Retinal pigment epithelial cell (primary cell): ENCODE measurements around the gene IBA57.

Experiments used
- DNase-seq: peaks from one replicate; pipeline ENCODE4 v3.0.0-alpha.2; 2010; ENCODE audit warnings: low read depth
- H3K4me3 ChIP-seq: 2 replicates; pipeline ENCODE4 v1.5.1; 2011; ENCODE audit warnings: mild to moderate bottlenecking, low read length, control low read depth, moderate library complexity
- TF ChIP-seq, protein P1 (sequence below): conservative IDR thresholded peaks from 2 replicates; pipeline ENCODE4 v1.5.1; 2011; ENCODE audit warnings: low read depth, low read length, control low read depth, inconsistent platforms

Gene IBA57

DNA sequence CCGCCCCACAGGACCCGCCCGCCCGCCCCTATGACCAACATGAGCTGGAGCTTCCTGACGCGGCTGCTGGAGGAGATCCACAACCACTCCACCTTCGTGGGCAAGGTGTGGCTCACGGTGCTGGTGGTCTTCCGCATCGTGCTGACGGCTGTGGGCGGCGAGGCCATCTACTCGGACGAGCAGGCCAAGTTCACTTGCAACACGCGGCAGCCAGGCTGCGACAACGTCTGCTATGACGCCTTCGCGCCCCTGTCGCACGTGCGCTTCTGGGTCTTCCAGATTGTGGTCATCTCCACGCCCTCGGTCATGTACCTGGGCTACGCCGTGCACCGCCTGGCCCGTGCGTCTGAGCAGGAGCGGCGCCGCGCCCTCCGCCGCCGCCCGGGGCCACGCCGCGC is 7.9 kb upstream of the IBA57 start:
- TF ChIP-seq, protein P1, sequence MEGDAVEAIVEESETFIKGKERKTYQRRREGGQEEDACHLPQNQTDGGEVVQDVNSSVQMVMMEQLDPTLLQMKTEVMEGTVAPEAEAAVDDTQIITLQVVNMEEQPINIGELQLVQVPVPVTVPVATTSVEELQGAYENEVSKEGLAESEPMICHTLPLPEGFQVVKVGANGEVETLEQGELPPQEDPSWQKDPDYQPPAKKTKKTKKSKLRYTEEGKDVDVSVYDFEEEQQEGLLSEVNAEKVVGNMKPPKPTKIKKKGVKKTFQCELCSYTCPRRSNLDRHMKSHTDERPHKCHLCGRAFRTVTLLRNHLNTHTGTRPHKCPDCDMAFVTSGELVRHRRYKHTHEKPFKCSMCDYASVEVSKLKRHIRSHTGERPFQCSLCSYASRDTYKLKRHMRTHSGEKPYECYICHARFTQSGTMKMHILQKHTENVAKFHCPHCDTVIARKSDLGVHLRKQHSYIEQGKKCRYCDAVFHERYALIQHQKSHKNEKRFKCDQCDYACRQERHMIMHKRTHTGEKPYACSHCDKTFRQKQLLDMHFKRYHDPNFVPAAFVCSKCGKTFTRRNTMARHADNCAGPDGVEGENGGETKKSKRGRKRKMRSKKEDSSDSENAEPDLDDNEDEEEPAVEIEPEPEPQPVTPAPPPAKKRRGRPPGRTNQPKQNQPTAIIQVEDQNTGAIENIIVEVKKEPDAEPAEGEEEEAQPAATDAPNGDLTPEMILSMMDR: no peak
- DNase-seq: no peak
- no peak overlapping the region for H3K4me3 ChIP-seq

DNA sequence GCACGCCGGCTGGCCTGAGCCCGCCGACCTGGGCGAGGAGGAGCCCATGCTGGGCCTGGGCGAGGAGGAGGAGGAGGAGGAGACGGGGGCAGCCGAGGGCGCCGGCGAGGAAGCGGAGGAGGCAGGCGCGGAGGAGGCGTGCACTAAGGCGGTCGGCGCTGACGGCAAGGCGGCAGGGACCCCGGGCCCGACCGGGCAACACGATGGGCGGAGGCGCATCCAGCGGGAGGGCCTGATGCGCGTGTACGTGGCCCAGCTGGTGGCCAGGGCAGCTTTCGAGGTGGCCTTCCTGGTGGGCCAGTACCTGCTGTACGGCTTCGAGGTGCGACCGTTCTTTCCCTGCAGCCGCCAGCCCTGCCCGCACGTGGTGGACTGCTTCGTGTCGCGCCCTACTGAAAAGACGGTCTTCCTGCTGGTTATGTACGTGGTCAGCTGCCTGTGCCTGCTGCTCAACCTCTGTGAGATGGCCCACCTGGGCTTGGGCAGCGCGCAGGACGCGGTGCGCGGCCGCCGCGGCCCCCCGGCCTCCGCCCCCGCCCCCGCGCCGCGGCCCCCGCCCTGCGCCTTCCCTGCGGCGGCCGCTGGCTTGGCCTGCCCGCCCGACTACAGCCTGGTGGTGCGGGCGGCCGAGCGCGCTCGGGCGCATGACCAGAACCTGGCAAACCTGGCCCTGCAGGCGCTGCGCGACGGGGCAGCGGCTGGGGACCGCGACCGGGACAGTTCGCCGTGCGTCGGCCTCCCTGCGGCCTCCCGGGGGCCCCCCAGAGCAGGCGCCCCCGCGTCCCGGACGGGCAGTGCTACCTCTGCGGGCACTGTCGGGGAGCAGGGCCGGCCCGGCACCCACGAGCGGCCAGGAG is 7.2 kb upstream of the IBA57 start:
- TF ChIP-seq, protein P1: no peak
- no peak for DNase-seq
- H3K4me3 ChIP-seq: no peak overlapping the region

GRCh38 chr1:228159008-228159665 is 6.5 kb upstream of the IBA57 start:
- no peak overlapping the region for H3K4me3 ChIP-seq
- no peak for DNase-seq
- TF ChIP-seq, protein P1: no peak

DNA sequence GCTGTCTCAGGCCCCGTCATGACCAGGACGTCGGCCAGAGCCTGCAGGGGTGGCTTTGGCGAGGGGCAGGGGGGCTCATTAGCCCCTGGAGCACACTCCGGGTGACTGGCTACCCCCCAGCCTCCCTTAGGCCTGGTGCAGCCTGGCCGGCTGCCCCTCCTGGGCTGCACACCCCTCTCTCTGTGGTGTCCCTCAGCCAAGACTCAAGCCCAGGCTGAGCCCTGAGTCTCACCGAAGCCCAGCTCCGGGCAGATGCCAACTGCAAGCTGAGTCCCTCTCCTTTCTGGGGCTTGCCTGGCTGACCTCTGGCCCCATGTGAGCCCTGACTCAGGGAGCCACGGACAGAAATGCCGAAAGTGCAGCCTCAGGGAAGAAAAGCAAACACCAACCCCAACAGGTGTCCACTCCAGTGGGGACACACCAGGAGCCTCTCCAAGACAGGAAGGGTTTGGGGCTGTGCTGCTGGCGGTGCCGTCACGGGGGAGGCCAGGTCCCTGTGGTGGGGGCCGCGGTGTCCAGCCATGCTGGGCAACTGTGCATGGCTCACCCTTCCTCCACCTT is 5.3 kb upstream of the IBA57 start:
- TF ChIP-seq, protein P1: no peak
- DNase-seq: no peak
- H3K4me3 ChIP-seq: no peak overlapping the region

- no peak overlapping the region for H3K4me3 ChIP-seq
- DNase-seq: no peak
- TF ChIP-seq, protein P1: no peak
These were observed 4.2 kb upstream of the IBA57 start for GRCh38 chr1:228161362-228161761.

- H3K4me3 ChIP-seq: no peak overlapping the region
- TF ChIP-seq, protein P1: no peak
- no peak for DNase-seq
These were observed 3.7 kb upstream of the IBA57 start for GRCh38 chr1:228161866-228162265.
